ENCODE measurements around the gene TNPO3. TPM values are rescaled to one million over a fixed set of nuclear protein-coding genes. Genes with fewer than 3 reads are reported as not detected.

TNPO3 gene
- 10 to 100 TPM; 15.8 to 23.9 TPM for total RNA-seq

- H3K9me3 ChIP-seq, result no peaks in the 10 kb centered on the region
- TF ChIP-seq, protein P1, sequence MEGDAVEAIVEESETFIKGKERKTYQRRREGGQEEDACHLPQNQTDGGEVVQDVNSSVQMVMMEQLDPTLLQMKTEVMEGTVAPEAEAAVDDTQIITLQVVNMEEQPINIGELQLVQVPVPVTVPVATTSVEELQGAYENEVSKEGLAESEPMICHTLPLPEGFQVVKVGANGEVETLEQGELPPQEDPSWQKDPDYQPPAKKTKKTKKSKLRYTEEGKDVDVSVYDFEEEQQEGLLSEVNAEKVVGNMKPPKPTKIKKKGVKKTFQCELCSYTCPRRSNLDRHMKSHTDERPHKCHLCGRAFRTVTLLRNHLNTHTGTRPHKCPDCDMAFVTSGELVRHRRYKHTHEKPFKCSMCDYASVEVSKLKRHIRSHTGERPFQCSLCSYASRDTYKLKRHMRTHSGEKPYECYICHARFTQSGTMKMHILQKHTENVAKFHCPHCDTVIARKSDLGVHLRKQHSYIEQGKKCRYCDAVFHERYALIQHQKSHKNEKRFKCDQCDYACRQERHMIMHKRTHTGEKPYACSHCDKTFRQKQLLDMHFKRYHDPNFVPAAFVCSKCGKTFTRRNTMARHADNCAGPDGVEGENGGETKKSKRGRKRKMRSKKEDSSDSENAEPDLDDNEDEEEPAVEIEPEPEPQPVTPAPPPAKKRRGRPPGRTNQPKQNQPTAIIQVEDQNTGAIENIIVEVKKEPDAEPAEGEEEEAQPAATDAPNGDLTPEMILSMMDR (IDR thresholded peaks at IDR 0.05), result no peak
- peak; percentile 81 to 98 (median 96) for TF ChIP-seq POLR2A (IDR thresholded peaks at IDR 0.05)
- peak; percentile 94 to 95 (median 94) for DNase-seq
- H3K4me3 ChIP-seq, result peak within 1 kb of the TSS; percentile 87 to 98
- 0 to 1% methylated on average over 33 to 59 of the region's 59 CpGs for WGBS, 2 donors
- no peaks in the 10 kb centered on the region for H3K27me3 ChIP-seq
- peak within 1 kb of the TSS; percentile 90 to 99 (median 94) for H3K27ac ChIP-seq
- H3K36me3 ChIP-seq (replicated peaks in 1 of 2; ENCODE audit: insufficient read depth in 1 of 2, low read depth in 2 of 2), result no peaks in the 10 kb centered on the region
- H3K4me1 ChIP-seq, result peaks cover 29% of the 10 kb centered on the region
- ATAC-seq, result peak; percentile 95
- intact Hi-C loops (cut with DNase I), result no loop called here
Measured at GRCh38 chr7:129054438-129055293, at the start of gene TNPO3. Gene TNPO3, minus strand, starts transcription at chr7:129055111. Its CDS starts 341 bp downstream, at chr7:129054770.

GRCh38 chr7:129103561-129104324 is 48.8 kb upstream of the TNPO3 start:
- peaks cover 48% of the 10 kb centered on the region for H3K4me1 ChIP-seq
- DNase-seq (no peak), ATAC-seq (no peak)
- H3K36me3 ChIP-seq (replicated peaks in 1 of 2; ENCODE audit: insufficient read depth in 1 of 2, low read depth in 2 of 2), result no peaks in the 10 kb centered on the region
- intact Hi-C loops (cut with DNase I), result no loop called here
- TF ChIP-seq, protein P1 (IDR thresholded peaks at IDR 0.05), result no peak
- no peak for TF ChIP-seq POLR2A (IDR thresholded peaks at IDR 0.05)
- WGBS, 2 donors, result 91 to 94% methylated on average over 3 to 4 of the region's 4 CpGs
- peak overlapping the region; percentile 73 to 91 (median 83) for H3K27ac ChIP-seq
- no peaks in the 10 kb centered on the region for H3K27me3 ChIP-seq
- no peak overlapping the region for H3K4me3 ChIP-seq
- H3K9me3 ChIP-seq, result no peaks in the 10 kb centered on the region

DNA sequence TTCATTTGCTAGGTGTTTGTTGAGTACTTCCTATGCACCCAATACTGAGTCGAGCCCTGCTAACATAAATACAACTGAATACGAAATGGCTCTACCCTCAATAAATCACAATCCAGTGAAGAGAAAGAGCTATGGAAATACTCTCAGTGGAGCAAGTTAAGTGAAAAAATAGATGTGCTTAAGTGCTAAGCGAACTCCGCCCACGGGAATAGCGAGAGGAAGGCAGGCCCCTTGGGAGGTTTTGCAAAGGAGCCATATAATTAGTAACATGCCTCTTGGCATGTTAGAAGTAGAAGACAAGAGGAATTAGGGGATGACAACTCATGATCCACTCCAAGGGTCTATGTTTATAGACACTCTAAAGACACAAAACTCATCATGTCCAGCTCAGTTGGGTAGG is 46.8 kb upstream of the TNPO3 start:
- intact Hi-C loops (cut with DNase I), result no loop called here
- TF ChIP-seq, protein P1 (IDR thresholded peaks at IDR 0.05), result no peak
- TF ChIP-seq POLR2A (IDR thresholded peaks at IDR 0.05), result no peak
- WGBS, 2 donors, result 87 to 90% methylated on average over 6 of the region's 6 CpGs
- peak overlapping the region in 3 of 4 donors; percentile 80 to 91 (median 86) for H3K27ac ChIP-seq
- DNase-seq (no peak), ATAC-seq (no peak)
- H3K4me1 ChIP-seq, result peaks cover 48% of the 10 kb centered on the region
- no peaks in the 10 kb centered on the region for H3K36me3 ChIP-seq (replicated peaks in 1 of 2; ENCODE audit: insufficient read depth in 1 of 2, low read depth in 2 of 2)
- no peak overlapping the region for H3K4me3 ChIP-seq
- H3K27me3 ChIP-seq, result no peaks in the 10 kb centered on the region
- no peaks in the 10 kb centered on the region for H3K9me3 ChIP-seq

- no peak for DNase-seq
- no peak for ATAC-seq
- H3K27ac ChIP-seq, result peak overlapping the region; percentile 52 to 91 (median 83)
- H3K27me3 ChIP-seq, result no peaks in the 10 kb centered on the region
- TF ChIP-seq, protein P1 (IDR thresholded peaks at IDR 0.05), result no peak
- no peak for TF ChIP-seq POLR2A (IDR thresholded peaks at IDR 0.05)
- intact Hi-C loops (cut with DNase I), result no loop called here
- H3K36me3 ChIP-seq (replicated peaks in 1 of 2; ENCODE audit: insufficient read depth in 1 of 2, low read depth in 2 of 2), result no peaks in the 10 kb centered on the region
- WGBS, 2 donors, result 5 to 23% methylated on average over 2 of the region's 2 CpGs
- H3K4me3 ChIP-seq, result no peak overlapping the region
- peaks cover 48% of the 10 kb centered on the region for H3K4me1 ChIP-seq
- H3K9me3 ChIP-seq, result no peaks in the 10 kb centered on the region
Measured at GRCh38 chr7:129100827-129101166, 45.9 kb upstream of the TNPO3 start.
